ENCODE measurements around the gene AASDH.
"Not testable (repeated sequence)": the region's sequence is repeated elsewhere in the genome, so short reads cannot be mapped to it uniquely, and the experiment has no call there.

AASDH gene

GRCh38 chr4:56388306-56388705 is 1.0 kb upstream of the AASDH start:
- DNase-seq: no peak

GRCh38 chr4:56386091-56386490 is 1.2 kb downstream of the AASDH start:
- no peak for DNase-seq

GRCh38 chr4:56375458-56375857 is 11.8 kb downstream of the AASDH start:
- peak; percentile 43 for DNase-seq

- DNase-seq: no peak
Observed at GRCh38 chr4:56374956-56375355, 12.3 kb downstream of the AASDH start.

GRCh38 chr4:56372774-56373173 is 14.5 kb downstream of the AASDH start:
- DNase-seq: no peak

- DNase-seq: no peak
Observed at GRCh38 chr4:56371426-56372220, 15.7 kb downstream of the AASDH start.

- no peak for DNase-seq
Observed at GRCh38 chr4:56370377-56370776, 16.9 kb downstream of the AASDH start.

- not testable (repeated sequence) for DNase-seq
Observed at GRCh38 chr4:56362981-56363380, 24.3 kb downstream of the AASDH start.

- DNase-seq: no peak
Observed at GRCh38 chr4:56360071-56360470, 27.2 kb downstream of the AASDH start.

- DNase-seq: no peak
Observed at GRCh38 chr4:56356650-56357049, 30.6 kb downstream of the AASDH start.

- DNase-seq: no peak
Observed at GRCh38 chr4:56348576-56348975, 38.7 kb downstream of the AASDH start.

- DNase-seq: no peak
Observed at GRCh38 chr4:56345458-56345857, 41.8 kb downstream of the AASDH start.

- DNase-seq: peak; percentile 54
Observed at GRCh38 chr4:56342746-56343145, 44.5 kb downstream of the AASDH start.

GRCh38 chr4:56330691-56331090 is 56.6 kb downstream of the AASDH start:
- no peak for DNase-seq

GRCh38 chr4:56326363-56326762 is 60.9 kb downstream of the AASDH start:
- no peak for DNase-seq

- no peak for DNase-seq
Observed at GRCh38 chr4:56324011-56324610, 63.2 kb downstream of the AASDH start.

- DNase-seq: no peak
Observed at GRCh38 chr4:56323327-56323726, 64.0 kb downstream of the AASDH start.

- DNase-seq: peak; percentile 7
Observed at GRCh38 chr4:56321251-56321650, 66.0 kb downstream of the AASDH start.

GRCh38 chr4:56320293-56320692 is 67.0 kb downstream of the AASDH start:
- no peak for DNase-seq

- no peak for DNase-seq
Observed at GRCh38 chr4:56318555-56318954, 68.7 kb downstream of the AASDH start.

GRCh38 chr4:56317749-56318148 is 69.5 kb downstream of the AASDH start:
- DNase-seq: no peak

GRCh38 chr4:56316011-56316650 is 71.2 kb downstream of the AASDH start:
- DNase-seq: no peak

- DNase-seq: no peak
Observed at GRCh38 chr4:56315543-56315942, 71.7 kb downstream of the AASDH start.

- no peak for DNase-seq
Observed at GRCh38 chr4:56315041-56315440, 72.2 kb downstream of the AASDH start.
